Hepatocyte (in vitro differentiated cells): ENCODE measurements around the gene PVALEF. TPM values are rescaled to one million over a fixed set of nuclear protein-coding genes. Genes with fewer than 3 reads are reported as not detected.

ENCODE experiments used
- DNase-seq: peaks from one replicate; pipeline ENCODE4 v3.0.0-alpha.2; 2016; ENCODE audit warnings: low spot score
- H2AFZ ChIP-seq: fragments of 200-600 bp; sonication (generic); 2 replicates; pipeline ENCODE4 v1.6.0; 2016; ENCODE audit warnings: antibody characterized with exemption, mild to moderate bottlenecking
- H3K27ac ChIP-seq: fragments of 200-600 bp; sonication (generic); 2 replicates; pipeline ENCODE4 v1.5.1; 2016; ENCODE audit warnings: mild to moderate bottlenecking
- H3K27me3 ChIP-seq: fragments of 200-600 bp; sonication (generic); 2 replicates; pipeline ENCODE4 v1.6.1; 2016
- H3K36me3 ChIP-seq: fragments of 200-600 bp; sonication (generic); replicated peaks from 2 replicates; pipeline ENCODE4 v1.5.1; 2016; ENCODE audit warnings: low read depth; ENCODE audit not compliant: insufficient read depth
- H3K4me1 ChIP-seq: fragments of 200-600 bp; sonication (generic); 2 replicates; pipeline ENCODE4 v1.5.1; 2016; ENCODE audit warnings: mild to moderate bottlenecking, moderate library complexity; ENCODE audit not compliant: insufficient read depth
- H3K4me2 ChIP-seq: fragments of 200-600 bp; sonication (generic); 2 replicates; pipeline ENCODE4 v1.6.0; 2016
- H3K4me3 ChIP-seq: fragments of 200-600 bp; sonication (generic); 2 replicates; pipeline ENCODE4 v1.5.1; 2016; ENCODE audit warnings: mild to moderate bottlenecking
- H3K79me2 ChIP-seq: fragments of 200-600 bp; sonication (generic); 2 replicates; pipeline ENCODE4 v1.6.0; 2017; ENCODE audit warnings: mild to moderate bottlenecking
- H3K9me2 ChIP-seq: fragments of 200-600 bp; sonication (generic); replicated peaks from 2 replicates; pipeline ENCODE4 v1.6.0; 2017; ENCODE audit warnings: mild to moderate bottlenecking; ENCODE audit not compliant: insufficient read depth
- H3K9me3 ChIP-seq: fragments of 200-600 bp; sonication (generic); 2 replicates; pipeline ENCODE4 v1.5.1; 2016; ENCODE audit warnings: low read depth, mild to moderate bottlenecking
- H4K20me1 ChIP-seq: fragments of 200-600 bp; sonication (generic); 2 replicates; pipeline ENCODE4 v1.6.0; 2016; ENCODE audit warnings: mild to moderate bottlenecking; ENCODE audit not compliant: insufficient read depth, poor library complexity, severe bottlenecking
- EZH2 ChIP-seq: fragments of 200-600 bp; sonication (generic); IDR thresholded peaks from 2 replicates; pipeline ENCODE4 v1.6.1; 2016; ENCODE audit warnings: antibody characterized with exemption, mild to moderate bottlenecking, borderline replicate concordance
- EZH2phosphoT487 ChIP-seq: fragments of 200-600 bp; sonication (generic); IDR thresholded peaks from one replicate; pipeline ENCODE4 v1.6.1; 2018; ENCODE audit warnings: antibody characterized with exemption, mild to moderate bottlenecking, low read depth, moderate library complexity; ENCODE audit not compliant: unreplicated experiment, severe bottlenecking
- WGBS: methylation state at CpG from one replicate; pipeline ENCODE4 v1.1.6; 2016; ENCODE audit warnings: low lambda C conversion rate; ENCODE audit errors: missing lambda C conversion rate; 5-methylcytosine and 5-hydroxymethylcytosine counted together
- polyA plus RNA-seq: library from polyadenylated mRNA; unstranded; fragments of >200 nt; fragmentation: Nextera tagmentation; extraction: Ambion mirVana; gene quantifications from 2 replicates; pipeline ENCODE4 v1.2.1, GENCODE V29; 2016
- total RNA-seq: library from RNA; depleted of rRNA; stranded (reverse); fragments of >200 nt; gene quantifications from 2 replicates; pipeline ENCODE4 v1.2.3, GENCODE V29; 2014
- TF ChIP-seq, protein P1 (sequence below): fragments of 200-600 bp; sonication (generic); IDR thresholded peaks from 2 replicates; pipeline ENCODE4 v1.5.1; 2016; ENCODE audit warnings: antibody characterized with exemption, mild to moderate bottlenecking; ENCODE audit not compliant: poor library complexity

Gene PVALEF
- total and polyA plus RNA-seq, 2 experiments from 2014 or later = 0.15 TPM; not detected in 1

DNA sequence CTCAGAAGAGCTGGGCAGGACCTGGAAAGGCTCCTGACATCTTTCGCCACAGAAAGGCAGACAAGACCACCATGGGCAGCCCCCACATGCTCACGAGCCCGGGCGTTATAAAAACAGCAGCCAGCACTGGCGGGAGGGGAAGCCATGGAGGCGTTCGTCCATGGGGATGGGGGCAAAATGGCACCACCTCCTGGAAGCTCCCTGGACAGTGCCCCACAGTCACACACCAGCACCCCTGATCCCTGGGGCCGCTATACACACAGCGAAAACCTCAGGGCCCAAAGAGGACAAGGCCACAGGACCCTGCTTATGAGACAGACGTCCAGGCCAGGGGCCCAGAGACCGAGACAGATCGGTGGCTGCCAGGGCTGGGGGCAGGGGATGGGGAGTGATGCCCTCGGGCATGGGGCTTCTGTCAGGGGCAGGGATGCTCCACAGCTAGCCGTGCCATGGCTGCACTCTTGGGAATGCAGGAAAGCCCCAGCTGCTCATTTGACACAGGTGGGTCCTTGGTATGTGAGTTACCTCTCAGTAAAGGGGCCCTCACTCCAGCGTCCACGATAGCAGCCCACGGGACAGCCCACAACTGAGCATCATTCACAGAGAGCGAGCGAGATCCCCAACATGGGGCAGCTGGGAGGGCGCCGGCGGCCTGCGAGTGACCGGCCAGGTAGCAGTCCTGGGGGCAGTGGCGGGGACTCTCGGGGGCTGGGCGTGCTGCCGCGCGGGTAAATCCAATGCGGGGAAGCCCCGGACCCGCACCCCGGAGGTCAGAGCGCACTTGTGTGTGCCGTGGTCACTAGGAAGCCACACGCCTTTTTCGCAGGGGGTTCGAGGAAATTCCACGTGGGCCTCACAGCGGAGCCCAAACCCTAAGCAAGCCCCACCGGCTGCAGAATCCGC is 6.4 kb upstream of the PVALEF start:
- Histone ChIP-seq H3K79me2 (no peaks in the 10 kb centered on the region), H4K20me1 (no peaks in the 10 kb centered on the region), H3K4me2 (no peak overlapping the region), H3K27ac (no peak overlapping the region), H3K9me2 (no peaks in the 10 kb centered on the region), H3K4me3 (no peak overlapping the region), H2AFZ (no peak overlapping the region), H3K4me1 (no peaks in the 10 kb centered on the region), H3K27me3 (no peaks in the 10 kb centered on the region), H3K9me3 (no peaks in the 10 kb centered on the region), H3K36me3 (no peaks in the 10 kb centered on the region)
- TF ChIP-seq EZH2 (no peak), EZH2phosphoT487 (no peak)
- TF ChIP-seq, protein P1, sequence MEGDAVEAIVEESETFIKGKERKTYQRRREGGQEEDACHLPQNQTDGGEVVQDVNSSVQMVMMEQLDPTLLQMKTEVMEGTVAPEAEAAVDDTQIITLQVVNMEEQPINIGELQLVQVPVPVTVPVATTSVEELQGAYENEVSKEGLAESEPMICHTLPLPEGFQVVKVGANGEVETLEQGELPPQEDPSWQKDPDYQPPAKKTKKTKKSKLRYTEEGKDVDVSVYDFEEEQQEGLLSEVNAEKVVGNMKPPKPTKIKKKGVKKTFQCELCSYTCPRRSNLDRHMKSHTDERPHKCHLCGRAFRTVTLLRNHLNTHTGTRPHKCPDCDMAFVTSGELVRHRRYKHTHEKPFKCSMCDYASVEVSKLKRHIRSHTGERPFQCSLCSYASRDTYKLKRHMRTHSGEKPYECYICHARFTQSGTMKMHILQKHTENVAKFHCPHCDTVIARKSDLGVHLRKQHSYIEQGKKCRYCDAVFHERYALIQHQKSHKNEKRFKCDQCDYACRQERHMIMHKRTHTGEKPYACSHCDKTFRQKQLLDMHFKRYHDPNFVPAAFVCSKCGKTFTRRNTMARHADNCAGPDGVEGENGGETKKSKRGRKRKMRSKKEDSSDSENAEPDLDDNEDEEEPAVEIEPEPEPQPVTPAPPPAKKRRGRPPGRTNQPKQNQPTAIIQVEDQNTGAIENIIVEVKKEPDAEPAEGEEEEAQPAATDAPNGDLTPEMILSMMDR = no peak
- DNase-seq = no peak
- 96% methylated on average over 37 of the region's 43 CpGs for WGBS

DNA sequence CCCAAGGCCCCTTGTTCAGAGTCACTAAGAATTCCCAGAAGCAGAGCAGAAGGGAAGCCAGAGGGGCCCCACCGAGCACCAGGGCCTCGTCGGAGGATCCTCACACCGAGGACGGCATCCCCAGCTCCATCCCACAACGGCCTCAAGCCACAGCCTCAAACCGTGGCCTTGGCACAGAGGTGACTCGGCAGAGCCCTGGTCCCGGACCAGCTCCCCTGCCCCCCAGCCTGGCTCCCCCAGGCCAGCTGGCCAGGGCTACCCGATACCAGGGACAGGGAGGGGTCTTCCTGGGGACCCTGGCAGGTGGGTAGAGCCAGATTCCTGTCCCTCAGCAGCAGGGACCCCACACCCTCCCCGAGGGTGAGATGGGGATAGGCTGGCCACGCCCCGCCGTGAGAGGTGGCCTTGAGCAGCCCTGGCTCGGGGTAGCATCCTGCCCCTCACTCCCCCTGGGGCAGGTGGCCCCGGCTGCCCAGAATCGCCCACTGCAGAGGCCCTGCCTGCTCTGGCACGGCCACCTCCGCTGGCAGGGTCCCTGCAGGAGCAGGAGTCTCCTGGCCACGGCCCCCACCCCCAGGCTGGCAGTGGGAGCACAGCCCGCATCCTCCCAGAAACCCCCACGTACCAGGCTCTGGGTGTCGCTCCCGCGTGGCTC is 5.6 kb upstream of the PVALEF start:
- Histone ChIP-seq H4K20me1 (no peaks in the 10 kb centered on the region), H3K27me3 (no peaks in the 10 kb centered on the region), H3K27ac (no peak overlapping the region), H3K9me2 (no peaks in the 10 kb centered on the region), H3K79me2 (no peaks in the 10 kb centered on the region), H3K36me3 (no peaks in the 10 kb centered on the region), H3K4me1 (peaks cover 5% of the 10 kb centered on the region), H3K9me3 (no peaks in the 10 kb centered on the region), H2AFZ (no peak overlapping the region), H3K4me2 (no peak overlapping the region), H3K4me3 (no peak overlapping the region)
- TF ChIP-seq, protein P1 = no peak
- no peak for TF ChIP-seq EZH2phosphoT487
- no peak for TF ChIP-seq EZH2
- 94% methylated on average over 12 of the region's 25 CpGs for WGBS
- DNase-seq = no peak

DNA sequence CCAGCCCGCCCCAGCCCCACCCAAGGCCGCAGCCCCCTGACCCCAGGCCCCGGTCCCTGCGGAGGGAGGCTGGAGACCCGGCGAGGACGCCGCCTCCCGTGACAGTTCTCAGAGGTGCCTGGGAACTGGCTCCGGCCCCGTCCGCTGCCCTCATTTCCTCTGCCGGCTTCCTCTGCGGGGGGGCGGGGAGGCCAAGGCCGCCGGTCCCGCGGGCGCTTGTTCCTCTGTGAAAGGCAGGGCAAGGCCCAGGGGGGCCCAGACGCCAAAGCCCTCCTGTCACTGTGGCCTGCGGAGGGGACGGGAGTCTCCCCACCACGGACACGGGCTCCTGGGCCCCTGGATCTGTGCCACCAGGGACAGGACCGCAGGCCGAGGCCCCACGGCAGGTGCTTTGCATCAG is 5.0 kb upstream of the PVALEF start:
- Histone ChIP-seq H3K79me2 (no peaks in the 10 kb centered on the region), H3K4me1 (peaks cover 10% of the 10 kb centered on the region), H3K9me2 (no peaks in the 10 kb centered on the region), H3K9me3 (no peaks in the 10 kb centered on the region), H4K20me1 (no peaks in the 10 kb centered on the region), H2AFZ (no peak overlapping the region), H3K4me2 (no peak overlapping the region), H3K4me3 (no peak overlapping the region), H3K27ac (no peak overlapping the region), H3K27me3 (no peaks in the 10 kb centered on the region), H3K36me3 (no peaks in the 10 kb centered on the region)
- WGBS = 88% methylated on average over 24 of the region's 28 CpGs
- TF ChIP-seq EZH2phosphoT487 (no peak), EZH2 (no peak)
- TF ChIP-seq, protein P1 = no peak
- DNase-seq = no peak
